VCaP (cell line): Measurements from ENCODE around the gene PAX5.
A peak's percentile ranks its signal among the peaks of the same experiment; 100 is the strongest.

Experiments
- H3K27ac ChIP-seq: fragments of 450-650 bp; 2 replicates; pipeline ENCODE4 v1.5.1; 2017
- CTCF ChIP-seq: fragments of 450-650 bp; conservative IDR thresholded peaks from 2 replicates; pipeline ENCODE4 v1.5.1; 2017; ENCODE audit warnings: mild to moderate bottlenecking, moderate library complexity

PAX5 gene

GRCh38 chr9:36837431-36838405 is 196.3 kb downstream of the PAX5 start:
- TF ChIP-seq CTCF, result no peak
- H3K27ac ChIP-seq, result no peak overlapping the region

DNA sequence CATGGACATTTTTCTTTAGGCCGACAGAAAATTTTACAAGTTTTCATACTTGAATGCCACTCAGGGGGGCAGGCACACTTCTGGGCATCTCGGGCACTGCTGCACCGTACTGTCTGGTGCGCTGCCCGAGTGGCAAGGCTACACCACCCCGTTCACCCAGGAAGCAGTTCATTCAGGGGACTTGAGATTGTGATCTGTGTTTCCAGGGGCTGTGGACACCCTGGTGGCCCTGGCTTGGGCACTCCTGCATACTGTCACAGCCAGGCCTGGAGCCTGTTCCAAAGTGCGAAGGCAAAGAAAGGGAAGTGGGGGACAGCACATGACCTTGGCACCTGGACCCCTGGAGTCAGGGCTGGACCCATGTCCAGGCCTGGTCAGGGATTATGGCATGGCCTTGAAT is 197.6 kb downstream of the PAX5 start:
- no peak for TF ChIP-seq CTCF
- no peak overlapping the region for H3K27ac ChIP-seq

GRCh38 chr9:36835271-36835996 is 198.6 kb downstream of the PAX5 start:
- no peak for TF ChIP-seq CTCF
- H3K27ac ChIP-seq, result no peak overlapping the region

GRCh38 chr9:36834736-36835135 is 199.3 kb downstream of the PAX5 start:
- no peak for TF ChIP-seq CTCF
- no peak overlapping the region for H3K27ac ChIP-seq

- H3K27ac ChIP-seq, result no peak overlapping the region
- TF ChIP-seq CTCF, result 0 out of 2 replicates have a peak, but pooled peaks have one; percentile 9
These were observed 200.1 kb downstream of the PAX5 start for GRCh38 chr9:36833954-36834353.

GRCh38 chr9:36832164-36832795 is 201.8 kb downstream of the PAX5 start:
- H3K27ac ChIP-seq, result no peak overlapping the region

More at GRCh38 chr9:36832164-36832795, 201.8 kb downstream of the PAX5 start:
- no peak for TF ChIP-seq CTCF
